ENCODE data around the gene PTPRN2. TPM values are rescaled to one million over a fixed set of nuclear protein-coding genes. Genes with fewer than 3 reads are reported as not detected.

The PTPRN2 gene
- total RNA-seq, 1 experiment from 2014 or later, result 1.1 TPM

GRCh38 chr7:158328376-158329013 lies 259.1 kb downstream of the PTPRN2 start:
- BruUV-seq (replicated peaks), result no TSS peak
- CTCF ChIA-PET, result no interaction called here
- intact Hi-C loops (cut with micrococcal nuclease; ENCODE audit: unreplicated experiment), result no loop called here

GRCh38 chr7:158327571-158328180 lies 259.9 kb downstream of the PTPRN2 start:
- ChIA-PET CTCF (no interaction called here), POLR2A (no interaction called here)
- Histone ChIP-seq H3K4me3 (ENCODE audit: low read depth in 2 of 2, low read length in 2 of 2) (no peak overlapping the region), H3K4me1 (ENCODE audit: control insufficient read depth, insufficient read depth, low read length) (no peaks in the 10 kb centered on the region), H3K27ac (ENCODE audit: low read length) (no peak overlapping the region), H3K36me3 (ENCODE audit: control insufficient read depth, insufficient read depth, low read length) (no peaks in the 10 kb centered on the region), H3K27me3 (ENCODE audit: control insufficient read depth, insufficient read depth, low read length) (no peaks in the 10 kb centered on the region), H3K9me3 (ENCODE audit: control insufficient read depth, insufficient read depth, low read depth, low read length) (no peaks in the 10 kb centered on the region; the same call in 1 of the 2 replicates)
- intact Hi-C loops (cut with micrococcal nuclease; ENCODE audit: unreplicated experiment), result no loop called here
- in situ Hi-C loops (cut with HindIII; ENCODE audit: low pct_unique_long_range_greater_than_20kb, low sequenced_read_pairs), result no loop called here
- TF ChIP-seq CTCF (IDR thresholded peaks at IDR 0.05) (no peak), POLR2AphosphoS5 (IDR thresholded peaks at IDR 0.05; ENCODE audit: low read depth, low read length) (no peak)
- ATAC-seq, result no peak
- no TSS peak for BruUV-seq (replicated peaks)
- no peak for DNase-seq (ENCODE audit: low read depth, low spot score)

More at GRCh38 chr7:158328376-158329013, 259.1 kb downstream of the PTPRN2 start:
- no peak overlapping the region for H3K4me3 ChIP-seq (ENCODE audit: low read depth in 2 of 2, low read length in 2 of 2)
- no peaks in the 10 kb centered on the region for H3K4me1 ChIP-seq (ENCODE audit: control insufficient read depth, insufficient read depth, low read length)
- DNase-seq (ENCODE audit: low read depth, low spot score), result no peak
- TF ChIP-seq POLR2AphosphoS5 (IDR thresholded peaks at IDR 0.05; ENCODE audit: low read depth, low read length), result no peak
- H3K9me3 ChIP-seq (ENCODE audit: control insufficient read depth, insufficient read depth, low read depth, low read length), result no peaks in the 10 kb centered on the region; the same call in 1 of the 2 replicates
- H3K36me3 ChIP-seq (ENCODE audit: control insufficient read depth, insufficient read depth, low read length), result no peaks in the 10 kb centered on the region
- in situ Hi-C loops (cut with HindIII; ENCODE audit: low pct_unique_long_range_greater_than_20kb, low sequenced_read_pairs), result no loop called here
- H3K27ac ChIP-seq (ENCODE audit: low read length), result no peak overlapping the region
- no peaks in the 10 kb centered on the region for H3K27me3 ChIP-seq (ENCODE audit: control insufficient read depth, insufficient read depth, low read length)
- no peak for ATAC-seq
- POLR2A ChIA-PET, result no interaction called here

- Histone ChIP-seq H3K9me3 (ENCODE audit: control insufficient read depth, insufficient read depth, low read depth, low read length) (no peaks in the 10 kb centered on the region; the same call in 1 of the 2 replicates), H3K27me3 (ENCODE audit: control insufficient read depth, insufficient read depth, low read length) (no peaks in the 10 kb centered on the region), H3K36me3 (ENCODE audit: control insufficient read depth, insufficient read depth, low read length) (no peaks in the 10 kb centered on the region), H3K4me3 (ENCODE audit: low read depth in 2 of 2, low read length in 2 of 2) (no peak overlapping the region), H3K4me1 (ENCODE audit: control insufficient read depth, insufficient read depth, low read length) (no peaks in the 10 kb centered on the region), H3K27ac (ENCODE audit: low read length) (no peak overlapping the region)
- intact Hi-C loops (cut with micrococcal nuclease; ENCODE audit: unreplicated experiment) (no loop called here), in situ Hi-C loops (cut with HindIII; ENCODE audit: low pct_unique_long_range_greater_than_20kb, low sequenced_read_pairs) (no loop called here)
- no peak for DNase-seq (ENCODE audit: low read depth, low spot score)
- ChIA-PET POLR2A (no interaction called here), CTCF (no interaction called here)
- no peak for ATAC-seq
- no peak for TF ChIP-seq CTCF (IDR thresholded peaks at IDR 0.05)
- TF ChIP-seq TCF7L2 (IDR thresholded peaks at IDR 0.05; ENCODE audit: low read depth, low read length), result no peak
- TF ChIP-seq POLR2AphosphoS5 (IDR thresholded peaks at IDR 0.05; ENCODE audit: low read depth, low read length), result no peak
- TF ChIP-seq REST (IDR thresholded peaks at IDR 0.05; ENCODE audit: insufficient read depth in 1 of 2, low read depth in 2 of 2, low read length in 1 of 2), result no peak
- TF ChIP-seq SIN3A (IDR thresholded peaks at IDR 0.05; ENCODE audit: borderline replicate concordance, insufficient read depth, low read depth, low read length), result no peak
- BruUV-seq (replicated peaks), result no TSS peak
These were observed 260.6 kb downstream of the PTPRN2 start for GRCh38 chr7:158327012-158327411.
